Measurements from ENCODE around the gene MEF2C.
A peak's percentile ranks its signal among the peaks of the same experiment; 100 is the strongest.

- peak; percentile 39 for TF ChIP-seq CTCF (IDR thresholded peaks at IDR 0.05; ENCODE audit: poor library complexity, severe bottlenecking)
- TF ChIP-seq SMC3 (conservative IDR thresholded peaks at IDR 0.05; ENCODE audit: poor library complexity): peak; percentile 57
Observed at GRCh38 chr5:88883836-88884607, 1.0 kb upstream of the MEF2C start.
